Fibroblast of lung (primary cell): ENCODE measurements around the gene RMDN3. TPM values are rescaled to one million over a fixed set of nuclear protein-coding genes. Genes with fewer than 3 reads are reported as not detected.

Experiments
- DNase-seq, 2 donors: peaks; one replicate each; pipeline versions ENCODE4 v3.0.0 to v3.0.0-alpha.2; 2010; ENCODE audit warnings: low read depth in 2 of 2
- H2AFZ ChIP-seq: 2 replicates; pipeline ENCODE4 v1.5.1; 2012; ENCODE audit warnings: low read length, control low read depth, inconsistent platforms
- H3K27ac ChIP-seq: 2 replicates; pipeline ENCODE4 v1.5.1; 2011; ENCODE audit warnings: low read length, control low read depth; ENCODE audit not compliant: insufficient read depth
- H3K27me3 ChIP-seq: 2 replicates; pipeline ENCODE4 v1.5.1; 2011; ENCODE audit warnings: mild to moderate bottlenecking, low read length; ENCODE audit not compliant: control insufficient read depth, insufficient read depth
- H3K36me3 ChIP-seq: 2 replicates; pipeline ENCODE4 v1.5.1; 2011; ENCODE audit warnings: low read length; ENCODE audit not compliant: control insufficient read depth, insufficient read depth
- H3K4me1 ChIP-seq: 2 replicates; pipeline ENCODE4 v1.5.1; 2011; ENCODE audit warnings: low read length; ENCODE audit not compliant: control insufficient read depth, insufficient read depth; ENCODE audit errors: extremely low read depth
- H3K4me2 ChIP-seq: 2 replicates; pipeline ENCODE4 v1.5.1; 2011; ENCODE audit warnings: low read length, control low read depth; ENCODE audit not compliant: insufficient read depth; ENCODE audit errors: extremely low read depth
- H3K4me3 ChIP-seq, 4 experiments: fragments of 200-600 bp in 1 of 4; sonication (generic) in 1 of 4; replicated peaks in 1 of 4; 2 replicates each; pipeline ENCODE4 v1.5.1; 2011 to 2016; ENCODE audit warnings: low read length in 4 of 4, low read depth in 3 of 4, mild to moderate bottlenecking in 3 of 4, control low read depth in 2 of 4, inconsistent platforms in 1 of 4, mixed read lengths in 1 of 4; ENCODE audit not compliant: insufficient read depth in 1 of 4; ENCODE audit errors: control extremely low read depth in 1 of 4
- H3K79me2 ChIP-seq: 2 replicates; pipeline ENCODE4 v1.5.1; 2012; ENCODE audit warnings: mild to moderate bottlenecking, low read length, inconsistent platforms; ENCODE audit not compliant: control insufficient read depth, insufficient read depth
- H3K9ac ChIP-seq: 2 replicates; pipeline ENCODE4 v1.5.1; 2011; ENCODE audit warnings: mild to moderate bottlenecking, low read length, control low read depth; ENCODE audit not compliant: insufficient read depth
- H3K9me3 ChIP-seq: 2 replicates; pipeline ENCODE4 v1.5.1; 2012; ENCODE audit warnings: low read depth, low read length; ENCODE audit not compliant: control insufficient read depth, insufficient read depth
- H4K20me1 ChIP-seq: 2 replicates; pipeline ENCODE4 v1.5.1; 2011; ENCODE audit warnings: low read length; ENCODE audit not compliant: control insufficient read depth, insufficient read depth; ENCODE audit errors: extremely low read depth
- EZH2 ChIP-seq: IDR thresholded peaks from 2 replicates; pipeline ENCODE4 v1.5.1; 2012; ENCODE audit warnings: low read length, control low read depth, mild to moderate bottlenecking; ENCODE audit errors: missing control alignments
- polyA plus RNA-seq, 2 donors: library from polyadenylated mRNA; depleted of rRNA in 1 of 2; stranded (reverse) in 1 of 2; unstranded in 1 of 2; fragments of >200 nt; gene quantifications; 2 replicates each; pipeline ENCODE4 v1.2.1, GENCODE V29; 2011 to 2012; ENCODE audit warnings: missing spikeins in 1 of 2
- total RNA-seq: library from RNA; depleted of rRNA; stranded (reverse); fragments of >200 nt; gene quantifications from 2 replicates; pipeline ENCODE4 v1.2.1, GENCODE V29; 2014
- TF ChIP-seq, protein P1 (sequence below), 2 donors: IDR thresholded peaks in 1 of 2; conservative IDR thresholded peaks in 1 of 2; 1 replicate in 1 of 2; 2 replicates in 1 of 2; pipeline ENCODE4 v1.5.1; 2011 to 2012; ENCODE audit warnings: low read length in 2 of 2, control low read depth in 1 of 2, inconsistent platforms in 1 of 2, low read depth in 1 of 2, mild to moderate bottlenecking in 1 of 2

RMDN3 gene
- total and polyA plus RNA-seq, 2 donors (not counting 1 experiment from before 2014, with no cell fraction given) = 16.0 to 22.7 TPM

DNA sequence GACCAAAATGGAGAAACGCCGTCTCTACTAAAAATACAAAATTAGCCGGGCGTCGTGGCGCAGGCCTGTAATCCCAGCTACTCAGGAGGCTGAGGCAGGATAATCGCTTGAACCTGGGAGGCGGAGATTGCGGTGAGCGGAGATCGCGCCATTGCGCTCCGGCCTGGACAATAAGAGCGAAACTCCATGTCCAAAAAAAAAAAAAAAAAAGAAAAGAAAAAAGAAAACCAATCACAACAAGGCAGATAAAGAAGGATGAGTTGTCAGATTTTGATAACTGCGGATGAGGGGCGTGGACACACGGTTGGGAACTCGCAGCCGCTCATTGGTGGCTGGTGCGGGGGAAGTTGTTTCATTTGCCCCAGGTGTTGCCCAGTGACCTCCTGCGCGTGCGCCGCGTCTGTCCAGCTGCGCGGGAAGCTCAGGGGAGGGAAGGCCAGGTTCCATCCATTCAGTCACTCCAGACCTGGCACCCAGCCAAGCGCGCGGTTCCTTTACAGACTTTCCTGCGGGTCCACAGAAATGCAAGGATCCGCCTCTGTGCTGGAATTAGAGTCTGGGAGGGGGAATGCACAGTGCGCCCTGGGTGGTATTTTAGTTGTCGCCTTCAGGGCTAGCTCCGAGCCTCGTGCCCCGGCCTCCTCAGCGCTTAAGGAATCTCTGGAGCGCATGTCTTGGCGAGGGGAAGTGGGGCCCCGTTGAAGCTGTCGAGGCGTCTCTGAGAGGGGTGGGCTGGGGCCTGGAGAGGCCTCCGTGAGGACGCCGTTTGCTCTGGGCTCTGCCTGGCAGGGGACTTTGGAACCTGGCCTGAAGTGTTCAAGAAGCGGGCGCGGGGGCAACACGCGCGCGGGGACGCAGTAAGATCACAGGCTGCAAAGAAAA lies 8.1 kb upstream of the RMDN3 start:
- Histone ChIP-seq H3K9me3 (no peaks in the 10 kb centered on the region), H3K27ac (peak overlapping the region; percentile 34), H3K4me1 (peaks cover 16% of the 10 kb centered on the region), H4K20me1 (no peaks in the 10 kb centered on the region), H2AFZ (peak overlapping the region; percentile 64), H3K36me3 (peaks cover 3% of the 10 kb centered on the region), H3K79me2 (no peaks in the 10 kb centered on the region), H3K4me3 (peak overlapping the region; percentile 47 to 59 (median 53)), H3K9ac (peak overlapping the region; percentile 56), H3K27me3 (no peaks in the 10 kb centered on the region), H3K4me2 (peak overlapping the region; percentile 91)
- TF ChIP-seq EZH2 = no peak
- TF ChIP-seq, protein P1, sequence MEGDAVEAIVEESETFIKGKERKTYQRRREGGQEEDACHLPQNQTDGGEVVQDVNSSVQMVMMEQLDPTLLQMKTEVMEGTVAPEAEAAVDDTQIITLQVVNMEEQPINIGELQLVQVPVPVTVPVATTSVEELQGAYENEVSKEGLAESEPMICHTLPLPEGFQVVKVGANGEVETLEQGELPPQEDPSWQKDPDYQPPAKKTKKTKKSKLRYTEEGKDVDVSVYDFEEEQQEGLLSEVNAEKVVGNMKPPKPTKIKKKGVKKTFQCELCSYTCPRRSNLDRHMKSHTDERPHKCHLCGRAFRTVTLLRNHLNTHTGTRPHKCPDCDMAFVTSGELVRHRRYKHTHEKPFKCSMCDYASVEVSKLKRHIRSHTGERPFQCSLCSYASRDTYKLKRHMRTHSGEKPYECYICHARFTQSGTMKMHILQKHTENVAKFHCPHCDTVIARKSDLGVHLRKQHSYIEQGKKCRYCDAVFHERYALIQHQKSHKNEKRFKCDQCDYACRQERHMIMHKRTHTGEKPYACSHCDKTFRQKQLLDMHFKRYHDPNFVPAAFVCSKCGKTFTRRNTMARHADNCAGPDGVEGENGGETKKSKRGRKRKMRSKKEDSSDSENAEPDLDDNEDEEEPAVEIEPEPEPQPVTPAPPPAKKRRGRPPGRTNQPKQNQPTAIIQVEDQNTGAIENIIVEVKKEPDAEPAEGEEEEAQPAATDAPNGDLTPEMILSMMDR (conservative IDR thresholded peaks at IDR 0.05 in 1 of 2, IDR thresholded peaks at IDR 0.05 in 1 of 2; ENCODE audit: low read depth in 1 of 2, low read length in 2 of 2) = no peak
- peak; percentile 47 to 57 for DNase-seq

DNA sequence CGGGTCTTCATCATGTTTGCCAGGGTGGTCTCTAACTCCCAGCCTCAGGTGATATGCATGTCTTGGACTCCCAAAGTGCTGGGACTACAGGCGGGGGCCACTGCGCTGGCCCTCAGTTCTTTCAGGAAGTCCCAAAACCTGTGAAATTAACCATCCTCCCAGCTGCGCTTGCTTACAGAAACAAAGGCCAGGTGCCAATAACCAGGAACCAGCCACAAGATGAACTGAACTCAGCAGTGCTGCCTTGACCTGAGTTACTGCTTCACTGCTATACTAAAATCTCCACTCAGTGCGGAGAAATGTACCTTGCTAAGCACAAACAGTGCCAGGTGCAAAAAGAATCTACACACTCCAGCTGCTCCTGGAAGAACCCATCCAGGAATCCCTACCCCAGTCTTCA lies 4.9 kb upstream of the RMDN3 start:
- no peak overlapping the region for H3K27ac ChIP-seq
- H3K36me3 ChIP-seq = no peaks in the 10 kb centered on the region
- H3K4me1 ChIP-seq = peaks cover 9% of the 10 kb centered on the region
- DNase-seq = no peak
- no peak overlapping the region for H2AFZ ChIP-seq
- H4K20me1 ChIP-seq = no peaks in the 10 kb centered on the region
- H3K27me3 ChIP-seq = no peaks in the 10 kb centered on the region
- H3K4me3 ChIP-seq = no peak overlapping the region
- no peak overlapping the region for H3K4me2 ChIP-seq
- H3K9me3 ChIP-seq = no peaks in the 10 kb centered on the region
- peaks cover under 1% of the 10 kb centered on the region for H3K79me2 ChIP-seq
- H3K9ac ChIP-seq = no peak overlapping the region
- TF ChIP-seq, protein P1 (conservative IDR thresholded peaks at IDR 0.05 in 1 of 2, IDR thresholded peaks at IDR 0.05 in 1 of 2; ENCODE audit: low read depth in 1 of 2, low read length in 2 of 2) = no peak
- no peak for TF ChIP-seq EZH2

DNA sequence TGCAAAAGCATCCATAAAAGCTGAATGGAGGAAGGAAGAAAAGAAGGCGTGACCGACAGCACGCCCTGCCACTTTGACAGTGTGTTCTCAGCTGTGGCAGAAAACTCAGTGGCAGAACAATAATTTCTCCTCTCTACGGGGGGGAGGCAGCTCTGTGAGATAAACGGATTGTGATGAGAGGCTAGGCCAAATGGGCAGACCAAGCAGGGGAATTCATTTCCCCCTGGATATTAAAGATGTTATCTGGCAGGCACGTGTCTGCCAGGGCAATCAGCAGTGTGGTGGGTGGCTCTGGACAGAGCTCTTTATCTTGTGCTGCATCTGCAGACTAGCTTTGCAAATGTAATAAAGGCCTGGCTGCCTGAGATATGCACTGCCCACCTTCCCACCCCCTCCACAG lies 1.9 kb upstream of the RMDN3 start:
- H3K9me3 ChIP-seq = no peaks in the 10 kb centered on the region
- H3K27me3 ChIP-seq = no peaks in the 10 kb centered on the region
- no peak for DNase-seq
- H3K4me3 ChIP-seq = no peak overlapping the region
- H3K4me1 ChIP-seq = no peaks in the 10 kb centered on the region
- no peak overlapping the region for H2AFZ ChIP-seq
- no peaks in the 10 kb centered on the region for H4K20me1 ChIP-seq
- no peak overlapping the region for H3K4me2 ChIP-seq
- TF ChIP-seq, protein P1 (conservative IDR thresholded peaks at IDR 0.05 in 1 of 2, IDR thresholded peaks at IDR 0.05 in 1 of 2; ENCODE audit: low read depth in 1 of 2, low read length in 2 of 2) = no peak
- TF ChIP-seq EZH2 = no peak
- H3K79me2 ChIP-seq = peaks cover 9% of the 10 kb centered on the region
- H3K27ac ChIP-seq = no peak overlapping the region
- no peak overlapping the region for H3K9ac ChIP-seq
- H3K36me3 ChIP-seq = no peaks in the 10 kb centered on the region
